ENCODE measurements around the gene PADI1.

- no peak for TF ChIP-seq EZH2 (IDR thresholded peaks at IDR 0.05)
- no peak for TF ChIP-seq POLR2AphosphoS5 (IDR thresholded peaks at IDR 0.05; ENCODE audit: borderline replicate concordance, low read depth, low read length)
- no peak for TF ChIP-seq FOXP2 (optimal IDR thresholded peaks at IDR 0.05; ENCODE audit: control extremely low read depth, extremely low read length, insufficient read depth)
These were observed 10.8 kb upstream of the PADI1 start for GRCh38 chr1:17194133-17194475.
